H1 (cell line): ENCODE measurements around the gene RAI14. TPM values are rescaled to one million over a fixed set of nuclear protein-coding genes. Genes with fewer than 3 reads are reported as not detected.

Experiments used
- TAF1 ChIP-seq: IDR thresholded peaks from 2 replicates; pipeline ENCODE4 v1.6.1; 2011; ENCODE audit warnings: mild to moderate bottlenecking, low read depth, low read length
- polyA plus RNA-seq, 7 experiments: library from polyadenylated mRNA; depleted of rRNA in 3 of 7; stranded (reverse) in 5 of 7; unstranded in 2 of 7; fragments of >200 nt in 5 of 7; fragments of 200-250 nt in 2 of 7; gene quantifications; 1 replicate in 5 of 7; 2 replicates in 1 of 7; 4 replicates in 1 of 7; pipeline versions ENCODE4 v1.2.1 to v1.2.3, GENCODE V29; 2011 to 2013; ENCODE audit warnings: missing spikeins in 2 of 7, mixed read lengths in 2 of 7
- total RNA-seq: library from RNA; stranded (reverse); fragmentation: NEBNext Ultra II Directional; extraction: Animal tissue kit (Norgen Biotek cat#: 25700); gene quantifications from 2 replicates; pipeline ENCODE4 v1.2.1, GENCODE V29; 2021
- TF ChIP-seq, protein P1 (sequence below): IDR thresholded peaks from 2 replicates; pipeline ENCODE4 v1.6.1; 2012; ENCODE audit warnings: inconsistent platforms

Gene RAI14
- total and polyA plus RNA-seq, 2 of the 8 experiments (the other 6 are each of a cell fraction or from before 2014, with no cell fraction given), result 48.4 to 210 TPM

DNA sequence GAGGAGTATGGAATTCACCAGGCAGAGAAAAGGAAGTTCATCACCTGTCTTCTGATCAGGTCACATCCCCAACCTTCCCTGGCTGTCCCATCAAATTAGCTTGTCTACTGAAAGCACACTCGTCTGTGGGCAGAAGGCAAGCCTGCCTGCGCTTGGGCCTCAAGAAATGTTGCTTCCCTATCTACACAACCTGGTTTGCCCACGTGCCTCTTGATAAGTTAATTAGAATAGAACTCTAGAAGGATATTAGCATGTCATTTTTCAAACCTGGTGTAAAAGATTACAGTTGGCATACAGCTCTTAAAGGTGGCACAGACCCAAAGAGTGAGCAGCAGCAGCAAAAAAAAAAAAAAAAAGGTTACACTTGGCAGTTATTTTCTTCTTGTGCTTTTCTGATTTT, 188.0 kb downstream of the RAI14 start (continued):
- TF ChIP-seq, protein P1, sequence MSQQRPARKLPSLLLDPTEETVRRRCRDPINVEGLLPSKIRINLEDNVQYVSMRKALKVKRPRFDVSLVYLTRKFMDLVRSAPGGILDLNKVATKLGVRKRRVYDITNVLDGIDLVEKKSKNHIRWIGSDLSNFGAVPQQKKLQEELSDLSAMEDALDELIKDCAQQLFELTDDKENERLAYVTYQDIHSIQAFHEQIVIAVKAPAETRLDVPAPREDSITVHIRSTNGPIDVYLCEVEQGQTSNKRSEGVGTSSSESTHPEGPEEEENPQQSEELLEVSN, result no peak
- no peak for TF ChIP-seq TAF1
